Osteoblast (primary cell): ENCODE measurements around the gene S100A5. TPM values are rescaled to one million over a fixed set of nuclear protein-coding genes. Genes with fewer than 3 reads are reported as not detected.

Source experiments
- DNase-seq: peaks from one replicate; pipeline ENCODE4 v3.0.0; 2011; ENCODE audit warnings: low spot score, mixed read lengths; ENCODE audit not compliant: insufficient read length; ENCODE audit errors: missing footprints
- H2AFZ ChIP-seq: 2 replicates; pipeline ENCODE4 v1.6.0; 2011; ENCODE audit warnings: mild to moderate bottlenecking, low read length
- H3K27ac ChIP-seq: 2 replicates; pipeline ENCODE4 v1.5.1; 2011; ENCODE audit warnings: mild to moderate bottlenecking, low read depth, low read length, moderate library complexity
- H3K27me3 ChIP-seq: 2 replicates; pipeline ENCODE4 v1.6.0; 2012; ENCODE audit warnings: mild to moderate bottlenecking, control low read depth, inconsistent platforms, low read length, moderate library complexity; ENCODE audit not compliant: insufficient read depth
- H3K36me3 ChIP-seq: 2 replicates; pipeline ENCODE4 v1.5.1; 2011; ENCODE audit warnings: mild to moderate bottlenecking, low read length, control low read depth, moderate library complexity; ENCODE audit not compliant: insufficient read depth
- H3K4me1 ChIP-seq: 2 replicates; pipeline ENCODE4 v1.5.1; 2011; ENCODE audit warnings: mild to moderate bottlenecking, low read length, control low read depth, moderate library complexity; ENCODE audit not compliant: insufficient read depth
- H3K4me2 ChIP-seq: 2 replicates; pipeline ENCODE4 v1.6.0; 2011; ENCODE audit warnings: mild to moderate bottlenecking, low read length; ENCODE audit not compliant: insufficient read depth
- H3K4me3 ChIP-seq: fragments of 200-600 bp; sonication (generic); 3 replicates; pipeline ENCODE4 v1.5.1; 2012; ENCODE audit warnings: mild to moderate bottlenecking, low read length, inconsistent platforms; ENCODE audit not compliant: insufficient read depth
- H3K79me2 ChIP-seq: 2 replicates; pipeline ENCODE4 v1.6.0; 2012; ENCODE audit warnings: mild to moderate bottlenecking, low read length, control low read depth, inconsistent platforms; ENCODE audit not compliant: insufficient read depth
- H3K9me3 ChIP-seq: 2 replicates; pipeline ENCODE4 v1.5.1; 2011; ENCODE audit warnings: low read depth, low read length, control low read depth
- H4K20me1 ChIP-seq: 2 replicates; pipeline ENCODE4 v1.6.0; 2012; ENCODE audit warnings: mild to moderate bottlenecking, low read length, control low read depth; ENCODE audit not compliant: insufficient read depth
- CTCF ChIP-seq: IDR thresholded peaks from 2 replicates; pipeline ENCODE4 v1.5.1; 2011; ENCODE audit warnings: mild to moderate bottlenecking, low read depth, low read length, moderate library complexity; ENCODE audit errors: extremely low read depth
- total RNA-seq: library from RNA; depleted of rRNA; stranded (reverse); fragments of >200 nt; gene quantifications from 2 replicates; pipeline ENCODE4 v1.2.3, GENCODE V29; 2012

Gene S100A5
- total RNA-seq, 1 donor = not detected

- peaks cover 8% of the 10 kb centered on the region for H4K20me1 ChIP-seq
- H2AFZ ChIP-seq = no peak overlapping the region
- H3K4me2 ChIP-seq = no peak overlapping the region
- no peak overlapping the region for H3K27ac ChIP-seq
- peaks cover 19% of the 10 kb centered on the region for H3K79me2 ChIP-seq
- H3K4me3 ChIP-seq = no peak overlapping the region
- H3K4me1 ChIP-seq = peaks cover 38% of the 10 kb centered on the region
- no peak for TF ChIP-seq CTCF
- DNase-seq = no peak
- H3K36me3 ChIP-seq = peaks cover 4% of the 10 kb centered on the region
- no peaks in the 10 kb centered on the region for H3K9me3 ChIP-seq
- H3K27me3 ChIP-seq = no peaks in the 10 kb centered on the region
Measured at GRCh38 chr1:153531638-153532037, 9.1 kb downstream of the S100A5 start.

- no peaks in the 10 kb centered on the region for H3K36me3 ChIP-seq
- H2AFZ ChIP-seq = no peak overlapping the region
- no peak for DNase-seq
- H3K4me2 ChIP-seq = no peak overlapping the region
- H3K79me2 ChIP-seq = no peaks in the 10 kb centered on the region
- no peaks in the 10 kb centered on the region for H4K20me1 ChIP-seq
- no peak for TF ChIP-seq CTCF
- no peaks in the 10 kb centered on the region for H3K27me3 ChIP-seq
- H3K4me1 ChIP-seq = peaks cover 4% of the 10 kb centered on the region
- no peak overlapping the region for H3K27ac ChIP-seq
- H3K9me3 ChIP-seq = no peaks in the 10 kb centered on the region
- H3K4me3 ChIP-seq = no peak overlapping the region
Measured at GRCh38 chr1:153527683-153528040, 13.1 kb downstream of the S100A5 start.

GRCh38 chr1:153527023-153527682, 13.6 kb downstream of the S100A5 start:
- DNase-seq = no peak

GRCh38 chr1:153526132-153526543, 14.6 kb downstream of the S100A5 start:
- H3K79me2 ChIP-seq = no peaks in the 10 kb centered on the region
- no peaks in the 10 kb centered on the region for H3K27me3 ChIP-seq
- no peaks in the 10 kb centered on the region for H4K20me1 ChIP-seq
- no peak overlapping the region for H3K4me3 ChIP-seq
- H3K36me3 ChIP-seq = no peaks in the 10 kb centered on the region
- no peaks in the 10 kb centered on the region for H3K9me3 ChIP-seq
- no peak overlapping the region for H2AFZ ChIP-seq
- no peak overlapping the region for H3K27ac ChIP-seq
- DNase-seq = no peak
- TF ChIP-seq CTCF = no peak
- peaks cover 2% of the 10 kb centered on the region for H3K4me1 ChIP-seq
- no peak overlapping the region for H3K4me2 ChIP-seq

More at GRCh38 chr1:153527023-153527682, 13.6 kb downstream of the S100A5 start:
- Histone ChIP-seq H3K4me1 (peaks cover 2% of the 10 kb centered on the region), H3K4me2 (no peak overlapping the region), H3K36me3 (no peaks in the 10 kb centered on the region), H2AFZ (no peak overlapping the region), H3K27ac (no peak overlapping the region), H4K20me1 (no peaks in the 10 kb centered on the region), H3K9me3 (no peaks in the 10 kb centered on the region), H3K79me2 (no peaks in the 10 kb centered on the region), H3K27me3 (no peaks in the 10 kb centered on the region), H3K4me3 (no peak overlapping the region)
- TF ChIP-seq CTCF = no peak
